MG63 (cell line): ENCODE results near the gene SEC61A1. TPM values are rescaled to one million over a fixed set of nuclear protein-coding genes. Genes with fewer than 3 reads are reported as not detected.

ENCODE experiments used
- total RNA-seq: library from RNA; depleted of rRNA; stranded (reverse); fragments of >200 nt; shearing (Covaris generic); gene quantifications from 2 replicates; pipeline ENCODE4 v1.2.3, GENCODE V29; 2014; ENCODE audit warnings: low replicate concordance; rRNA removed

The SEC61A1 gene
- total RNA-seq, 1 experiment from 2014 or later: 366 TPM

Other genes with a start within 250 kb of the SEC61A1 start
- 28.8 and 29.0 TPM in 2 replicates for gene MGLL, start 229.9 kb upstream of the SEC61A1 start, total RNA-seq
- gene KBTBD12, start 137.2 kb upstream of the SEC61A1 start, total RNA-seq: not detected in 2 replicates
- 207 and 236 TPM in 2 replicates for gene RUVBL1, start 71.4 kb downstream of the SEC61A1 start, total RNA-seq
- 6.8 and 12.4 TPM in 2 replicates for gene EEFSEC, start 101.0 kb downstream of the SEC61A1 start, total RNA-seq